CD4-positive, alpha-beta T cell (primary cell): Measurements from ENCODE around the gene DOCK4. TPM values are rescaled to one million over a fixed set of nuclear protein-coding genes. Genes with fewer than 3 reads are reported as not detected.

ENCODE experiments used
- ATAC-seq: fragments of 200-7000 bp; cut with Tn5 transposase; one replicate; pipeline ENCODE4 v1.10.0; 2022; ENCODE audit warnings: mild to moderate bottlenecking; ENCODE audit not compliant: poor library complexity
- CTCF ChIA-PET: fragments of 350-600 bp; sonication (Branson Sonifier 250); formaldehyde crosslinking; loops from one replicate; lab custom pipeline; 2021; ENCODE audit warnings: antibody characterized with exemption, inconsistent platforms; lab: Charles Lee
- POLR2A ChIA-PET: fragments of 350-600 bp; sonication (Branson Sonifier 250); formaldehyde crosslinking; loops from one replicate; lab custom pipeline; 2021; ENCODE audit warnings: antibody characterized with exemption, inconsistent platforms; lab: Charles Lee
- DNase-seq, 14 experiments: peaks; one replicate each; pipeline ENCODE4 v3.0.0-alpha.2; 2013 to 2020; ENCODE audit warnings: mixed read lengths in 2 of 14
- H3K27ac ChIP-seq, 2 donors: one replicate each; pipeline versions ENCODE4 v1.5.1 to v1.7.0; 2013; ENCODE audit warnings: low read length in 2 of 2, low read depth in 1 of 2, mild to moderate bottlenecking in 1 of 2
- H3K27me3 ChIP-seq, 2 experiments: 1 replicate in 1 of 2; 2 replicates in 1 of 2; pipeline versions ENCODE4 v1.6.1 to v1.7.0; 2013; ENCODE audit warnings: low read length in 2 of 2, control low read depth in 1 of 2, mild to moderate bottlenecking in 1 of 2, moderate library complexity in 1 of 2; ENCODE audit not compliant: insufficient read depth in 2 of 2, control insufficient read depth in 1 of 2
- H3K36me3 ChIP-seq: one replicate; pipeline ENCODE4 v1.6.1; 2013; ENCODE audit warnings: low read length, control low read depth; ENCODE audit not compliant: insufficient read depth
- H3K4me1 ChIP-seq: one replicate; pipeline ENCODE4 v1.6.1; 2013; ENCODE audit warnings: low read length, control low read depth; ENCODE audit not compliant: insufficient read depth
- H3K4me3 ChIP-seq: one replicate; pipeline ENCODE4 v1.5.1; 2013; ENCODE audit warnings: mild to moderate bottlenecking, low read length, moderate library complexity
- H3K9me3 ChIP-seq, 2 experiments: 1 replicate in 1 of 2; 2 replicates in 1 of 2; pipeline versions ENCODE4 v1.6.1 to v1.7.0; 2013; ENCODE audit warnings: low read length in 2 of 2, mild to moderate bottlenecking in 2 of 2, control low read depth in 1 of 2, moderate library complexity in 1 of 2; ENCODE audit not compliant: control insufficient read depth in 1 of 2, insufficient read depth in 1 of 2
- H3K27ac Mint-ChIP-seq: one replicate; pipeline ENCODE4 v1.8.0; 2020; ENCODE audit warnings: mixed read lengths
- H3K27me3 Mint-ChIP-seq: one replicate; pipeline ENCODE4 v1.8.0; 2021; ENCODE audit warnings: mixed read lengths
- H3K36me3 Mint-ChIP-seq: one replicate; pipeline ENCODE4 v1.8.0; 2021; ENCODE audit warnings: low read depth, mixed read lengths
- H3K4me1 Mint-ChIP-seq: one replicate; pipeline ENCODE4 v1.8.0; 2021; ENCODE audit warnings: low read depth, mixed read lengths
- H3K4me3 Mint-ChIP-seq: one replicate; pipeline ENCODE4 v1.8.0; 2020; ENCODE audit warnings: mild to moderate bottlenecking, mixed read lengths
- H3K9me3 Mint-ChIP-seq: one replicate; pipeline ENCODE4 v1.8.0; 2020; ENCODE audit warnings: mixed read lengths
- intact Hi-C, 2 experiments: fragments of 100-400 bp; cut with DNase I in 1 of 2; cut with micrococcal nuclease in 1 of 2; formaldehyde crosslinking; loops; one replicate each; pipeline versions ENCODE4 v1.15.1 to v1.9.0; 2023 to 2025; cut with DNase I, micrococcal nuclease
- total RNA-seq, 174 experiments: library from RNA in 2 of 174; stranded (reverse) in 2 of 174; gene quantifications; one replicate each; pipeline ENCODE4 v1.2.3 and lab custom pipeline; 2021 to 2026
- TF ChIP-seq, protein P1 (sequence below): fragments of 200-600 bp; IDR thresholded peaks from one replicate; pipeline ENCODE4 v1.8.0; 2022; ENCODE audit warnings: antibody characterized with exemption, mild to moderate bottlenecking

The DOCK4 gene
- total RNA-seq, 2 experiments from 2014 or later = 0.31 to 0.38 TPM

DNA sequence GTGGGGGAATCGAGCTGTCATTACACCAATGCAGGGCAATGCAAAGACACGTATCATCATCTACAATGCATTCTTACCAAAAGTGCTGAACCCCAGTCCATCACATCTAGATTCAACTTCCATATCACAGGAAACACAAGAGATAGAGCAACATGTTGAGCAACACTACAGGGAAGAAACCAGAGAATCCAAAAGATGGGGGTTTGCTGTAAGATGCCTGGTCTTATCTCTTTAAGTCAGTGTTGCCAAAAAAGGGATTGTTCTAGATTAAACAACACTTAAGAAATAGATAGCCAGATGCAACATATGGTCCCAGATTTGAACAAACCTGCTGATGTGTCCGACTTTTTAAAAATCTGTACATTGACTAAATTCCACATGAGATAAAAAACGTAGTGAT lies 328.3 kb downstream of the DOCK4 start:
- peaks cover 2% of the 10 kb centered on the region for H3K9me3 Mint-ChIP-seq
- CTCF ChIA-PET = no interaction called here
- no peak for ATAC-seq

DNA sequence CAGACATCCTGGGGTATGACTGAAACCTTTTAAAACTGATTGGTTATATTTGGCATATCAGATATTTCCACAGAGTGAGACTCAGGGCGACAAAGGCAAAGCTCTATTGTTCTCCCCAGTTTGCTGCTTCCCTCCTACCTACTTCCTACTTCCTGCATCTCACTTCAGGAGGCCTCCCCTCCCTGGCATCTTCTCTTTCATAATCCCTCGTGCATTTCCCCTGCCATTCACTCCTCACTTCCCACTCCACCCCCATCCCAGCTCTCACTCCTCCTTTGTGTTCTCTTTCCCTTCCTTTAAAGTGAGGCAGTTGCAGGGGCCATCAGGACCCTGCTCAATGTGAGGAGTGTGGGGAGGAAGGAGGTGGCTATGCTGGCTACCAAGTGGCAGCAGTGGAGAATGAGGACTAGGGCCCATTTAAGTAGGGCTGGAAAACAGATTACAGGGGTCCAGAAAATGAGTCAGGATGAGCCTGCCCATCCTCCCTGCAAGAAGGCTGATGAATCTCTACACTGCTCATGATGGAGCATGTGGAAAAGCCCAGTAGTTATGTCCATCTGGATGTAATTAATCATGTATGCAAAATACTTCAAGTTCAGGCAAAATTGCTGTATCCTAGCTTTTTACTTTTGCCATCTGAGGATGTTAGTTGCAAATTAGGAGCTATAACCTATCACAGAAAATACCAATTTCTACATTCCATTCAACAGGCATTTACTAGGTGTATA lies 332.1 kb downstream of the DOCK4 start:
- no peak overlapping the region for H3K27ac ChIP-seq
- intact Hi-C loops = no loop called here
- H3K9me3 ChIP-seq = no peaks in the 10 kb centered on the region
- Mint-ChIP-seq H3K27me3 (no peaks in the 10 kb centered on the region), H3K4me3 (no peak overlapping the region), H3K4me1 (no peaks in the 10 kb centered on the region), H3K27ac (no peak overlapping the region), H3K36me3 (no peaks in the 10 kb centered on the region), H3K9me3 (no peaks in the 10 kb centered on the region)
- ChIA-PET CTCF (no interaction called here), POLR2A (no interaction called here)
- no peaks in the 10 kb centered on the region for H3K4me1 ChIP-seq
- DNase-seq (no peak), ATAC-seq (no peak)
- H3K27me3 ChIP-seq = peaks cover 0 to 4% of the 10 kb centered on the region in 2 experiments
- TF ChIP-seq, protein P1, sequence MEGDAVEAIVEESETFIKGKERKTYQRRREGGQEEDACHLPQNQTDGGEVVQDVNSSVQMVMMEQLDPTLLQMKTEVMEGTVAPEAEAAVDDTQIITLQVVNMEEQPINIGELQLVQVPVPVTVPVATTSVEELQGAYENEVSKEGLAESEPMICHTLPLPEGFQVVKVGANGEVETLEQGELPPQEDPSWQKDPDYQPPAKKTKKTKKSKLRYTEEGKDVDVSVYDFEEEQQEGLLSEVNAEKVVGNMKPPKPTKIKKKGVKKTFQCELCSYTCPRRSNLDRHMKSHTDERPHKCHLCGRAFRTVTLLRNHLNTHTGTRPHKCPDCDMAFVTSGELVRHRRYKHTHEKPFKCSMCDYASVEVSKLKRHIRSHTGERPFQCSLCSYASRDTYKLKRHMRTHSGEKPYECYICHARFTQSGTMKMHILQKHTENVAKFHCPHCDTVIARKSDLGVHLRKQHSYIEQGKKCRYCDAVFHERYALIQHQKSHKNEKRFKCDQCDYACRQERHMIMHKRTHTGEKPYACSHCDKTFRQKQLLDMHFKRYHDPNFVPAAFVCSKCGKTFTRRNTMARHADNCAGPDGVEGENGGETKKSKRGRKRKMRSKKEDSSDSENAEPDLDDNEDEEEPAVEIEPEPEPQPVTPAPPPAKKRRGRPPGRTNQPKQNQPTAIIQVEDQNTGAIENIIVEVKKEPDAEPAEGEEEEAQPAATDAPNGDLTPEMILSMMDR = no peak
- no peak overlapping the region for H3K4me3 ChIP-seq
- H3K36me3 ChIP-seq = no peaks in the 10 kb centered on the region

More for the DNA sequence above, 328.3 kb downstream of the DOCK4 start:
- Histone ChIP-seq H3K4me3 (no peak overlapping the region), H3K9me3 (no peaks in the 10 kb centered on the region), H3K36me3 (no peaks in the 10 kb centered on the region), H3K27ac (no peak overlapping the region), H3K4me1 (no peaks in the 10 kb centered on the region), H3K27me3 (peaks cover 0 to 4% of the 10 kb centered on the region in 2 experiments)
- Mint-ChIP-seq H3K36me3 (no peaks in the 10 kb centered on the region), H3K27ac (no peak overlapping the region), H3K4me3 (no peak overlapping the region), H3K4me1 (no peaks in the 10 kb centered on the region), H3K27me3 (no peaks in the 10 kb centered on the region)
- TF ChIP-seq, protein P1 = no peak
- intact Hi-C loops = no loop called here
- POLR2A ChIA-PET = no interaction called here
- DNase-seq = no peak

DNA sequence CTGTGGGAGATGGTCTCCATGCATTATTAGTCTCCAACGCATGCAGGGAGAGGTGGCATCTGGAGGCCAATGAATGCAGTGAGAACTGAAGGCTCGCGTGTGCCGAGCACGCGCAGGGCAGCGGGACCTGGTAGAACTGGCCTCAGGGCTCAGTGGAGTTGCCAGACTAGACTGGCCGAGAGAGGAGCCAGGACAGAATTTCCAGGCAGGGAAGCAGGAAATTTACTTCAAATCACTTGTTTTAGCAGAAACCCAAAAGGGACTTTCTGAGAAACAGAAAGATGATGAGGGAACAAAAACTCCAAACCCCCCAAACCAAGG lies 332.9 kb downstream of the DOCK4 start:
- Mint-ChIP-seq H3K9me3 (no peaks in the 10 kb centered on the region), H3K36me3 (no peaks in the 10 kb centered on the region), H3K4me3 (no peak overlapping the region), H3K4me1 (no peaks in the 10 kb centered on the region), H3K27ac (no peak overlapping the region), H3K27me3 (no peaks in the 10 kb centered on the region)
- Histone ChIP-seq H3K4me3 (no peak overlapping the region), H3K36me3 (no peaks in the 10 kb centered on the region), H3K27ac (no peak overlapping the region), H3K27me3 (peaks cover 0 to 4% of the 10 kb centered on the region in 2 experiments), H3K4me1 (no peaks in the 10 kb centered on the region), H3K9me3 (no peaks in the 10 kb centered on the region)
- TF ChIP-seq, protein P1 = no peak
- ChIA-PET CTCF (no interaction called here), POLR2A (no interaction called here)
- DNase-seq (no peak), ATAC-seq (no peak)
- intact Hi-C loops = no loop called here
